ENCODE data around the gene ABCA4.
"Not testable (repeated sequence)": the region's sequence is repeated elsewhere in the genome, so short reads cannot be mapped to it uniquely, and the experiment has no call there.

The ABCA4 gene

GRCh38 chr1:93999840-94000415 lies 121.0 kb downstream of the ABCA4 start:
- no peak for DNase-seq

GRCh38 chr1:93998532-93998931 lies 122.4 kb downstream of the ABCA4 start:
- DNase-seq = not testable (repeated sequence)

GRCh38 chr1:93997756-93998155 lies 123.2 kb downstream of the ABCA4 start:
- no peak for DNase-seq

GRCh38 chr1:93995837-93996536 lies 125.0 kb downstream of the ABCA4 start:
- DNase-seq = no peak

GRCh38 chr1:93993731-93994130 lies 127.2 kb downstream of the ABCA4 start:
- DNase-seq = no peak

GRCh38 chr1:93992954-93993353 lies 128.0 kb downstream of the ABCA4 start:
- DNase-seq = no peak

- no peak for DNase-seq
These were observed 128.8 kb downstream of the ABCA4 start for GRCh38 chr1:93992190-93992589.

- DNase-seq = no peak
These were observed 129.7 kb downstream of the ABCA4 start for GRCh38 chr1:93991271-93991670.

GRCh38 chr1:93990477-93990876 lies 130.5 kb downstream of the ABCA4 start:
- not testable (repeated sequence) for DNase-seq

- no peak for DNase-seq
These were observed 130.9 kb downstream of the ABCA4 start for GRCh38 chr1:93990010-93990409.

GRCh38 chr1:93989601-93990000 lies 131.3 kb downstream of the ABCA4 start:
- DNase-seq = no peak

- no peak for DNase-seq
These were observed 132.2 kb downstream of the ABCA4 start for GRCh38 chr1:93988634-93989350.

GRCh38 chr1:93981274-93981667 lies 139.7 kb downstream of the ABCA4 start:
- DNase-seq = no peak

- no peak for DNase-seq
These were observed 140.4 kb downstream of the ABCA4 start for GRCh38 chr1:93980320-93981273.

- DNase-seq = no peak
These were observed 141.1 kb downstream of the ABCA4 start for GRCh38 chr1:93979718-93980319.

GRCh38 chr1:93979040-93979717 lies 141.8 kb downstream of the ABCA4 start:
- DNase-seq = no peak

GRCh38 chr1:93977598-93977945 lies 143.4 kb downstream of the ABCA4 start:
- no peak for DNase-seq

GRCh38 chr1:93976711-93977597 lies 144.0 kb downstream of the ABCA4 start:
- DNase-seq = no peak

- DNase-seq = no peak
These were observed 144.7 kb downstream of the ABCA4 start for GRCh38 chr1:93976291-93976690.

- no peak for DNase-seq
These were observed 148.6 kb downstream of the ABCA4 start for GRCh38 chr1:93972341-93972740.

- DNase-seq = no peak
These were observed 151.1 kb downstream of the ABCA4 start for GRCh38 chr1:93969887-93970286.
